ENCODE results near the gene VSIG4. TPM values are rescaled to one million over a fixed set of nuclear protein-coding genes. Genes with fewer than 3 reads are reported as not detected.
"Not testable (repeated sequence)": the region's sequence is repeated elsewhere in the genome, so short reads cannot be mapped to it uniquely, and the experiment has no call there.

VSIG4 gene, protein sequence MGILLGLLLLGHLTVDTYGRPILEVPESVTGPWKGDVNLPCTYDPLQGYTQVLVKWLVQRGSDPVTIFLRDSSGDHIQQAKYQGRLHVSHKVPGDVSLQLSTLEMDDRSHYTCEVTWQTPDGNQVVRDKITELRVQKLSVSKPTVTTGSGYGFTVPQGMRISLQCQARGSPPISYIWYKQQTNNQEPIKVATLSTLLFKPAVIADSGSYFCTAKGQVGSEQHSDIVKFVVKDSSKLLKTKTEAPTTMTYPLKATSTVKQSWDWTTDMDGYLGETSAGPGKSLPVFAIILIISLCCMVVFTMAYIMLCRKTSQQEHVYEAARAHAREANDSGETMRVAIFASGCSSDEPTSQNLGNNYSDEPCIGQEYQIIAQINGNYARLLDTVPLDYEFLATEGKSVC
- total RNA-seq (ENCODE audit: insufficient read depth, low replicate concordance), result 45.0 TPM

DNA sequence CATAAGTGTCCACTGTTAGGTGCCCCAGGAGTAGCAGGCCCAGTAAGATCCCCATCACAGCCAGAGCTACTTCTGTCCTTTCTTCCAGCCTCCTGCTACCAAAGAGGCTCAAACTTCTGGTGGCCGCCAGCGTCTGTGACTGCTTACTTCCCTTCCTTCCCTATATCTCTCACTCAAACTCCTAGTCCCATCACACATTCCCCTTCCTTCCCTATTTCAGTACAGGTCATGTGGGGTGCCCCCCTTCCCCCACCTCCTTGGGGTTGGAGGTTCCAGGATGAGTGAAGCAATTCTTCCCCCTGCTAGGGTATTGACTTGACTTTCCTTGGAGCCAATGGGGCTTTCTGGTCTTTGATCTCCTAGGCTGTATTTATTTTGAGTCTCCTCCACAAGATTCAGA lies at the start of gene VSIG4:
Gene VSIG4, minus strand, starts transcription at position 137 of the 400 bp plus-strand sequence. Its CDS starts 82 bp downstream, at position 55.
- DNase-seq (ENCODE audit: low spot score), result no peak

DNA sequence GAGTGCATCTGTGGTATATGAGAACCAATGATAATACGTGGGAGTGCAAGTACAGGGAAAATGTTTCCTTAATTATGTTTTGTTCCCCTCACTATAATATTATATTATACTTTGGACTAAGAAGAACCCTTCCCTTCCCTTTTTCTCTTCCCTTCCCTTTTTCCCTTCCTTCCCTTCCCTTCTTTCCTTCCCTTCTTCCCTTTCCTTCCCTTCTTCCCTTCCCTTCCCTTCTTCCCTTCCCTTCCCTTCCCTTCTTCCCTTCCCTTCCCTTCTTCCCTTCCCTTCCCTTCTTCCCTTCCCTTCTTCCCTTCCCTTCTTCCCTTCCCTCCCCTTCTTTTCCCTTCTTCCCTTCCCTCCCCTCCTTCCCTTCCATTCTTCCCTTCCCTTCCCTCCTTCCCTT lies 36.9 kb upstream of the VSIG4 start:
- no peak for DNase-seq (ENCODE audit: low spot score)

DNA sequence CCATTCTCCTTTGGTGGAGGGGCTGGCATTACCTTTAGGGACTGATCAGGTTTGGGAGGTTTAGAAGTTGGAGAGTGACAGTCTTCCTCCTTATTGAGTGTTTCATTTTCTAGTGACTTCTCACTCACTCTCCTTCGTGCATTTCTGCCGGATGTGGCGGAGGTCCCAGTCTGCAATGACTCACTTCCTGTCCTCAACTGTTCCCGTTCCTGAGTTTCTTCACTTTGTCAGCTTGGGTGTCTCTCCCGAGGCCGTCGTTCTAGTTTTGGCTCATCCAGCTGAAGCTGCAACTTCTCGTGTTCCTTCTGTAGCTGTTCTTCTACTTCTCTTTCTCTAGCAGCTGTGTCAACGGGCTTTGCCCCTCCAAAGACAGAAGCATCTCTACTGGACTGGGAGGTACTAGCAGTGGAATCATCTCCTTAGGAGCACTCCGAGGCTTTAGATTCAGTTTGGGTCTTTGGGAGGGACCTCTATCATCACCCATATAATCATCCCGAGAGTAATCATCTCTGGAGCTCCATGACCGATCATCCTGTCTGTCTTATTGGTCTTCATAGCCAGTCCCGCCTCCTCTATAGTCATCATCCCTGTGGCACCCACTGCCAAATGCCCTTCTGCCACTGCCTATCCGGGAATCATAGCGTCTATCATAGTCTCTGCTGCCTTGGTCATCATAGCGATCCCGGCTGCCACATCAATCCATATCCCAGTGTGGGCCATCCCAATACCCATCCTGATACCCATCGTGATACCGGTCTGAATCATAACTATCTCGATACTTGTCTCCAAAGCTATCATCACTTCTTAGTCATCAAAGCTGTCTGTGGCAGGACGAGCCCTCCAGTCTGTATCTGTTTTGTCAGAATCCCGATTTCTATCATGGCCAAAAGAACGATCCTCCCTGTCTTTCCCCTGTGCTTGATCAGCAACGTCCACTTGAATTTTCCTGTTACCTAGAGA lies 35.3 kb upstream of the VSIG4 start:
- peak; percentile 9 for DNase-seq (ENCODE audit: low spot score)

DNA sequence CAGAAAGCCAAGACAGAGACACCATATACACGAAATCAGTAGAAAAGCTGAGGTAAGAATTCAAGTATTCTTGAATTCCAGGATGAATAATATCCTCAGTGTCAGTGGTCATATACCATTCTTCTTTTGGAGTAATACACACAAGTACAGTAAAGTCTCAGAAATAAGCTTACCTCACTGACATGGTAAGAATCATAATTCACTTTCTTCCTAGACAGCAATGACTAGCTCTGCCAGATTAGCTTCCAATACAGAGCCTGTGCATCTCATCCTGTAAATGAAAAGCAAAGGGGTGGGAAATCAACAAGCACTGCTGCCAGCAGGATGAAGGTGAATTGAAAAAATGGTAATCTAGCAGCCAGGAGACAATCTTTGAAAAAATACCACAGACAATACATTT lies 31.2 kb upstream of the VSIG4 start:
- DNase-seq (ENCODE audit: low spot score), result no peak

DNA sequence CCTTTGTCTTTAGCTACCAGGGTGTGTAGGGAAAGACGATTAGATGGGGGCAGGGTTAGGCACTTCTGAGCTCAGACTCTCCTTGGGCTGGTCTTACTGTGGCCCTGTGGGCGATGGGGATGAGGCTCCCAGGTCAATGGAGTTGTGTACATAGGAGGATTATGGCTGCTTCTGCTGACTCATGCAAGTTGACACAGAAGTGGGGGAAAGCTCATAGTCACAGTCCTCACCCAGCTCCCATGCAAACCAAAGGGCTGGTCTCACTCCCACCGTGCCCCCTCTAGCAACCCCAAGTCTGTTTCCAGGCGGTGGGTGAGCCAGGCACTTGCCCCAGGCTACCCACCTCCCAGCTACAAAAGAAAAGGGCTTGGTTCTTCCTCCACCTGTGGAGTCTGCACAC lies 24.4 kb upstream of the VSIG4 start:
- no peak for DNase-seq (ENCODE audit: low spot score)

DNA sequence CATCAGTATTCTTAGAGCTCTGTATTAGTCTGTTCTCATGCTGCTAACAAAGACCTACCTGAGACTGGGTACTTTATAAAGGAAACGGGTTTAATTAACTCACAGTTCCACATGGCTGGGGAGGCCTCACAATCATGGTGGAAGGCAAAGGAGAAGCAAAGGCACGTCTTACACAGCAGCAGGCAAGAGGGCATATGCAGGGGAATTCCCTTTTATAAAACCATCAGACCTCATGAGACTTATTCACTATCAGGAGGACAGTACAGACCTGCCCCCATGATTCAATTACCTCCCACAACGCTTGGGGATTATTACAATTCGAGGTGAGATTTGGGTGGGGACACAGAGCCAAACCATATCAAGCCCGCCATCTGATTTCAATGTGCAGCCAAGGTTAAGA lies 17.1 kb upstream of the VSIG4 start:
- DNase-seq (ENCODE audit: low spot score), result not testable (repeated sequence)

DNA sequence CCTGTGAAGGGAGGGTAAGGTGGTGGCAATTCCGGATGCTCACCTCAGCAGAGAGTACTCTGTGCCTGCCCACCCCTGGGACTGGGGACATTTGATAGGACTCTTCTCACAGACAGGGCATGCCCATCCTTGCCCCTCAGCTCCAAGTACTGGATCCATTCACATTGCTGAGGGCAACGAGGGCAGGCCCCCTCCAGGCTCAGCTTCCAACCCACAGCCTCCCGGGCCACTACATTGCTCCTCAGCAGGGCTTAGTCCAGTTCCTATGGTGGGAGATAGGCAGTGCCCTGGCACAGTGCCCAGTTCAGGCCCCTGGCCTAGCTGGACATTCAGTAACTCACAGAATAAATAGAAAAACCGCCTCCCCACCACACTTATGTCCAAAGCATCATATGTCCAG lies 15.1 kb upstream of the VSIG4 start:
- no peak for DNase-seq (ENCODE audit: low spot score)

DNA sequence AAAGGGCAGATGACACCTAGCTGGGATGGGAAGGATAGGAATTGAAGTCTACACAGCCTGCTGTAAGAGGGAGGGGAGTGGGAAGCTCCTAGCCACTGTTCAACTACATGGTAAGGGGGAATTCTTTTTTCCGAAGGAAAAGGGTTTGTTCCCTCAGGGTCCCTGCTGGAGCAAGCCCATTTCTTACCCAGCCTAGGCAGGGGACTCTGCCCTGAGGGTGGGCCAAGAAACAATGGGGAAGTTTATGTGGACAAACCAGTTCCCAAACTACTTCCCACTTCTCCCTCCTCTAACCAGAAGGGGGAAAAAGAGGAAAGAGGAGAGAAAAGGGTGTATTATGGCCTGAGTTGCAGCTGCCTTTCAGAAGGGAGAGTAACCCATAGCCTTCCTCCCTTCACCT lies 13.5 kb upstream of the VSIG4 start:
- DNase-seq (ENCODE audit: low spot score), result no peak

DNA sequence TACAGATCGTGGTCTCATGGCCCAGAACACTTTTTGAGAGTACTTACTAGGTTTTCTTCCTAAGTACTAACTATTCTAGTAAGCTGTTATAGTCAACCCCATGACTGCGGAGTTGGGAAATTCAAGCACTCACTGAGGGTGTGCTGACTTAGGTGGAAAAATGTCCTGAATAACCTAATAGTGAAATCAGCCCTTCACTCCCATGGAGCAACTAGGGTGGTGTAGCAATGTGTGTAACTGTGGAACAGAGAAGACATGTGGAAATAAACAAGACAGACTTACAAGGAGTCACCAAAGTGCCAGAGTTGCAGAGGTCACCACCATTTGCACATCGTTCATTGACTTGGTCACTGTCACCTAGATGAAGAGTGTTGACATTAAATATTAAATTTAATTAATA lies 12.1 kb upstream of the VSIG4 start:
- DNase-seq (ENCODE audit: low spot score), result no peak

DNA sequence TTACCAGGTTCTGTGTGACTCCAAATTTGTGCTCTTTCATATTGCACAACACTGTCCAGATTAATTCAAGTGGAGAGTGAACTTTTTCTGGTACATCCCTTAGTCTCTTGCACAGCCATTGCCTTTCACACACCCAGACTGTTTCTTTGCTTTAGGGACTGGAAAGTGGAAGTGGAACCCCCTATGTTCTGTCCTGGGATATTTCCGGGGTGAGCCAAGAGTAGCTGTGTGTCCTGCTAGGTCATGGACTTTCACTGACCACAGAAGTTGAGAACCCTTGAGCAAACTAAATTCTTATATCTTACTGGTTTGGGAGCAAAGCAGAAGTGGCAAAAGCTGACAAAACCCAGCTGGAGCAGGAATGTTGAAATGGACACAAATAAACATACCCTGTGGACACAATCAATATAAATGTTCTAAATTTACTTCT lies 10.3 kb upstream of the VSIG4 start:
- peak; percentile 37 for DNase-seq (ENCODE audit: low spot score)

DNA sequence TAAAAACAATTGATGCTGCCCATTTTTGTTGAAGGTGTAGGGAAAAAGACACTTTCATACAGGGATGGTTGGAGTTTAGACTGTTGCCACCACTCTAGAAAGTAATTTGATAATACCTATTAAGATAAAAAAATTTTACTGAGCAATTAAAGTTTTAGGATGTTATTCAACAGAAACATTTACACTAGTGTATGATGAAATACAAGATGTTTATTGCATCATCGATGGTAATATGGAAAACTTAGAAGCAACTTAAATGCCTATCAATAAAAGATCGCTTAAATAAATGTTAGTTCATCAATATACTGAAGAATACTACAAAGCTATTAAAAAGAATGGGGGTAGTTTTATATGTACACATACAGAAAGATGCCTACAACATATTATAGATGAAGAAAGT lies 9.2 kb upstream of the VSIG4 start:
- DNase-seq (ENCODE audit: low spot score), result no peak

DNA sequence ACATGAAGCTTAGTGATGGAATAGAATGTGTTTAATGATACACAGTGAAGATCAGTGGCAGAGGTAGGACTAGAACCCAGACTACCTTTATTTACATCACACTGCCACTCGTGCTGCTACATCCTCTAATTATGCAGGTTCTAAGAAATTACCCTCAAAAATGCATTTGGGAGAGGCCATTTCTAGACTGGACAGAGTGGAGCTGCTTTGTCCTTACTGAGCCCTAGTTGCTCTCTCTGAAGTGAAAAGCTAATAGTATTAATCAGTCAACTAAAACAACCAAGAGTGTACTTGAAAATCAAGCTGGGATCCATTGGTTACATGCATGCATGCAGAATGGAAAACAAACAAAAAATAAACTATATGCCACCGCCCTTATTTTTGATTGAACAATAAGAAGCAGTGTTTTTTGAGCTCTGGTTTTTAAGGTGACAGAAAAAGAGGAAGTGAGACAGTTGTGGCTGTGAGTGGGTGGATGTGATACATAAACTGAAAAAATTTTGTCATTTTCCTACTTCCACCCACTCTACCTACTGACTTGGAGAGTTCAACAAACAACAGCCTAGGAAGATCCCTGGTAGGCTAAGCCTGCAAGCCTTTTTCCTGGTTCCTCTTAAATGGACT lies 6.8 kb upstream of the VSIG4 start:
- no peak for DNase-seq (ENCODE audit: low spot score)

DNA sequence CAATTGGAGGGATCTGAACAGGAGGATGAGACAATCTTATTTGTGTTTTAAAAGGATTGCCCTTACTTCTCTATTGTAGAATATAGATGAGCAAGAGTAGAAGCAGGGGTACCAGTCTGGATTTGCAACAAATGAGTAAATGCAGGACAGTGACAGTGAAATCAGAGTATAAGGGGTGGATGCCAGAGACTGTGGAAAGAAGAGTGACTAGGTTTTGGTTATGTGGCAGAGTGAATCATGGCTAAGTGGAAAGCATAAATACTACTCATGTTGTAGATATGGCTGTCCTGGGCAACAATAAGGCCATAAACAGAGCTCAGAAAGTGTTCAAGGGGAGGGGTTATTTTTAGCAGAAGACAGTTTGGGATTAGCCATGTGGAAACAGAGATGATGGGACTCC lies 6.0 kb upstream of the VSIG4 start:
- no peak for DNase-seq (ENCODE audit: low spot score)

DNA sequence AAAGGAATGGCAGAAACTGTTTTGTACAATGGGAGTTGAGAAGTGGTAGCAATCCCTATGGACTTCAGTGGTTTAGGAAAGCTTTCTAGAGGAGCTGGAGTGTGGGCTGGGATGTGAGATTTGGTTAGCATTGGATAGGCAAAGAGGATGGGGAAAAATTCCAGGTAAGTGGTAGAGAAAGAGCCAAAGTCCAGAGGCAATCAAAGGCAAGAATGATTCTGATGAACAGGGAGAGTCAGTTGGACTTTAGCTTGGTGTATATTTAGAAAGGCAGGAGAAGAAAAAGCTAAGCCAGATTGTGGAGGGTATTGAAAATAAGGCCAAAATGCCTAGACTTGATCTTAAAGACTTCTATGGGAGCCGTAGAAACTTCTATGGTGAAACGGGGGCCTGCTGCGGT lies 3.7 kb upstream of the VSIG4 start:
- no peak for DNase-seq (ENCODE audit: low spot score)

DNA sequence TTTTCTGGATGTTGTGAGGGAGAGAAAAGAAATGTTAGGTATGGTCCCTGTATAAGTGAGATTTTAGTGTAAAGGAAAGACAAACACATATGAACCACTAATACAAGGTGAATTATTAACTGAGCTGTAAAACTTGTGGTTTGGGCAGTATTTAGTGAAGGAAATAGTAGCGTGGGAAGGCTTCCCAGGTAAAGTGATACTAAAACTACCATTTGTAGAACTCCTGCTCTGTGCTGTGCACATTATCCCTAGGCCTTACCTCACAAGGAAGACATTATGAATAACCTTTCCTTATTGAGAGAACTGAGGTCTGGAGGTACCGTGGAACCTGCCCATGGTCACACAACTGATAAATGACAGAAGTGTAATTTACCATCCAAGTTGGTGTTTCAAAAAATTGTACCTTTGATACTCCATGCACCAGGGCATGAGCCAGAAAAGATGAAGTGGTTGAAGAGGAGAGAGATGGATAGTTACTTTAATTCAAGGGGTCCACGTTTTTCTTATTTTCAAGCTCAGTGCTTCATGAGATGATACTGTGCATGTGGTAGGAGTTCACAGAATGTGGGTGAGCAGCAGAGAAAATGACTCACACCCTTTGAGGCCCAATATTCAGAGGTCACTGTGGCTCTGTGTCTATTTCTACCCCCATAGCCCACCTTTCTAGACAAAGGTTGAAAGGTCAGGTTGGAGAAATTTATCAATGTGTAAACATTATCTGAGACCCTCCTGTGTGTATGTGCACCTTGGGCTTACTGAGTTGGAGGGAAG lies 2.6 kb upstream of the VSIG4 start:
- no peak for DNase-seq (ENCODE audit: low spot score)

DNA sequence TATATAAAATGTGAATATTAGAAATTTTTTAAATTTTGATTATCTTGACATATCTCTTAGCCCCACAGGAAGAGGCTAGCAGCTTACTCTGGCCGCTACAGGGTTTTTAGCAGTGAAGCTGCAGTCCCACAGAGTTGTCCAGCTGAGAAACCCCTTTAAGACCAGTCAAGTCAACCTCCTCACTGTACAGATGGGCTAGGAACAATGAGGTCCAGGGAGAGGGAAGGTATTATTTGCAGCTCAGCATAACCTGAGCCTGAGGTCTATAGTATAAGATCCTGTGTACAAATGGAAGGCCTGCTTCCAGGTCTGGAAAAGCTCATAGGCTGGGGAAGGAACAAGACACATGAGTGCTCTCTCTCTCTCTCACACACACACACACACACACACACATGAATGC lies 1.8 kb downstream of the VSIG4 start:
- no peak for DNase-seq (ENCODE audit: low spot score)

DNA sequence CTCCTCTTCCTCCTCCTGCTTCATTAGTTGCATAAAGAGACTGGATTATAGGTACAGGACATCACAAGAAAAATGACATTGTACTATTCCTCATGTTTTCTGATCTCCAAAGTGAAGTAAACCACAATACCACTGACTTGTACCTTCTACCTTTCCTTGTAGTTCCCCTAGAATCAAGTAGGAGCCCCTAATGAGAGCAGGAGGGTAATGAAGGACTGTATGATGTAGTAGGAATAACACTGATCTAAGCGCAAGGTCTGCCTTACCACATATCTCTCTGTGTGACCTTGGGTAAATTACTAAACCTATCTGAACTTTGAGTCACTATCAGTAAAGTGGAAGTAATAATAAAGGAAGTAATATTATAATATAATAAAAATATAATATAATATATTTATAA lies 3.6 kb downstream of the VSIG4 start:
- DNase-seq (ENCODE audit: low spot score), result no peak

DNA sequence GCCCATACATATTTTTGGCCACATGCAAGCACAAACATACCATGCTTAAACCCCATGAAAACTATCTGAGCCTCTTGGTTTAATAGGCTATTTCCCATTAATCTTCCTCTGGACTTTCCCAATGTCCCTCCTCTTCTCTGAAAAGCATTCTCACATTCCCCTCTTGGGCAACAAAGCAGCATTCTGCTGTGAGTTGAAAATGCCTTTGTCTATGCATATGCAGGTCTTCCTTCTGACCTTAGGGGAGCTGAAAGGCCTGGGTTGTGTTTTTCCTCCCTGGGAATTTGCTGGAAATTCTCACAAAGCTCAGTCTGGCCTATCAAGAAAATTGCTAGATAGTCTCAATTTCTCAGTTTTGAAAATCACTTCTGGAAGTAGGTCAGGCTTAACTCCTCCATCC lies 4.2 kb downstream of the VSIG4 start:
- DNase-seq (ENCODE audit: low spot score), result no peak

DNA sequence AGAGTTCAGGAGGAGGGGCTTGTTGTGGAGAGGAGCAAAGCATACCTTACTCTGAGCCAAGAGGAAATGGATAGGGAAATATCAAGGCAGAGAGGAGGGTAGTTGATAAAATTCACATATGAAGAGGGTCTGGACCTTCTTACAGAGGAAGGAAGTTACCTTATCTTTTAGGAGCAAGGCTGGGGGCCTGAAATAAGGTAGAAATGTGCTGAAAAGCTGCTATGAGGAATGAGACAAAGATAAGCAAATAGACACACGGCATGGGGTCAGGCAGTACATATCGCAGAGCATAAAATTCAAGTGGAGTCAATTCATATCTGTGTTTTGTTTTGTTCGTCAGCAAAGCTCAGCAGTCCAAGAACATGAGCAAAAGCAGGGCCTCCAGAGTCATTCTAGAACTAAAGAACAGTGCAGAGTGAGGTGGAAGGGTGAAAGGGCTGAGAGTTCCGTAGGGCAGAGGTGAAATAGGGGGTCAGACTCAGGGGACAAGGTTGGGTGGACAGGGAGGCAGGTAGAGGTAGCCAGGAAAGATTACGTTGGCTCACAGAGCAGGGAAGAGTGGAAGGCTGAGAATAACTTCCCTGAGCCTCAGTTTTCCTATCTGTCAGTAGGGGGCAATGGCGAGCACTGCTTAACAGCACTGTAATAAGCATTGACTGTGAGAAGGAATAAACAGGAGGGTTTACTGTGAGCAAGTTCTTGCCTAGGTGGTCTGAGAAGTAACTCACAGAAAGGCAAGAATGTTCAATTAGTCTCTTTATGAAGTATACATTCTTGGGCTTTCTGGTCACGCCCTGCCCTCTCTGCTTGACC lies 9.2 kb downstream of the VSIG4 start:
- DNase-seq (ENCODE audit: low spot score), result no peak

DNA sequence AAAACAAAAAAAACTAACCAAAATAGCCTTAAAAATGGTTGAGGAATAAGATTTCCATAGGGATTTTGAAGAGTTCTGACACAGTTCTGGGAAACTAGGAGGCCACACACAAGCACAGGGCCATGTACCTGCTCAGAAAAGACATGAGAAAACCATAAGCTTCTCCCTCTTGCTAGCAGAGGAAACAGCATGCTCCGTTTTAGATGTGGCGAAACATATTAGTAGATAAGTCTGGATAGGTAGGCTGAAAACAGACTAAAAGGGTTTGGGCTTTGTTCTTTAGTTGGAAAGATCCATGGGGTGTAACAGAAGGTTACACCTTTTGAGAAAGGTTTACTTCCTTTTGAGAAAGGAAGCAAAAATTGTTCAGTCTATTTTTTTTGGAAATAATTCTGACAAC lies 10.9 kb downstream of the VSIG4 start:
- no peak for DNase-seq (ENCODE audit: low spot score)

DNA sequence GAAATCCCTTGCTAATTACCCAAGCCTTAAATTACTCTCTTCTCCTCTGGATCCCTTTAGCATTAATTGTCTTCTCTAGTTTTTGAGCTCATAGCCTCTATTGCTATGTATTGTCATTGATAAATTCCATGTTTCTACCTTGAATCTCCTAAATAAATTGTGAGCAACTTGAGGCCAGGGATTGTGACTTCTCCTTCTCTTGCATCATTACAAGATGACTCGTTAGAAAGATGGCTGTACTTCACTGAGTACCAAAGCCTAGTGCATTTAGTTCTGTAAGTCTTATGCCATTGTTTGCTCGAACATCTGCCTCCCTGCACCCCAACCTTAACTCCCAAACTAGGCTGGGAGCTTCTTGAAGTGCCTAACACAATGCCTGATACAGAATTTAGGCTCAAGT lies 15.3 kb downstream of the VSIG4 start:
- DNase-seq (ENCODE audit: low spot score), result no peak

Data from umbilical cord (tissue), 2 donors.